GM04504 (cell line): ENCODE measurements around the gene PRKN.

Source experiments
- DNase-seq: peaks from one replicate; pipeline ENCODE4 v3.0.0-alpha.2; 2012; ENCODE audit warnings: low read depth

Gene PRKN

DNA sequence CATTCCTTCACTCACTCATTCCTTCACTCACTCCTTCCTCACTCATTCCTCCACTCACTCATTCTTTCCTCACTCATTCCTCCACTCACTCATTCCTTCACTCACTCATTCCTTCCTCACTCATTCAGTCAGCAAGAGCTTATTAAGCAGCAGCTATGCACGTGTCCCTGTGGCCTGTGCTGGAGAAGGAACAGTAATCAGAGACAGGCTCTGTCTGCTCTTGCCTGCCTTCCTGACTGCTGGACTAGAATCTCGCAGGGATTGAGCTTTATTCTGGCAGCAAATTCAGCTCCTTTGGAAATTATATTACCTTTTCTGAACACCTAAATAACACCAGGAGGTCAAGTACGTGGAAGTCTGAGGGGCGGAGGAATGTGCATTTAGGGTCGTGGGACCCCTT, 1314.8 kb downstream of the PRKN start:
- DNase-seq: no peak

DNA sequence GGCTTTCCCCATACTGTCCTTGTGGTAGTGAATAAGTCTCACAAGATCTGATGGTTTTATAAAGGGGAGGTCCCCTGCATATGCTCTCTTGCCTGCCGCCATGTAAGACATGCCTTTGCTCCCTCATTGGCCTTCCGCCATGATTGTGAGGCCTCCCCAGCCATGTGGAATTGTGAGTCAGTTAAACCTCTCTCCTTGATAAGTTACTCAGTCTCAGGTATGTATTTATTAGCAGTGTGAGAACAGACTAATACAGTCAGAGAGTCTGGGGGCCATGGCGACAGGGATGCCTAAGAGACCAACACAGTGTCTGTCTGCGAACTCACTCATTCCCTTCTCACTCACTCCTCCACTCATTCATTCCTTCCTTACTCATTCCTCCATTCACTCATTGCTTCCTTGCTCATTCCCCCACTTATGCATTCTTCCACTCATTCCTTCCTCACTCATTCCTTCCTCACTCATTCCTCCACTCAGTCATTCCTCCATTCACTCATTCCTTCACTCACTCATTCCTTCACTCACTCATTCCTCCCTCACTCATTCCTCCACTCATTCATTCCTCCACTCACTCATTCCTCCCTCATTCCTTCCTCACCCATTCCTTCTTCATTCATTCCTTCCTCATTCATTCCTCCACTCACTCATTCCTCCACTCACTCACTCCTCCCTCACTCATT, 1316.2 kb downstream of the PRKN start:
- DNase-seq: no peak

DNA sequence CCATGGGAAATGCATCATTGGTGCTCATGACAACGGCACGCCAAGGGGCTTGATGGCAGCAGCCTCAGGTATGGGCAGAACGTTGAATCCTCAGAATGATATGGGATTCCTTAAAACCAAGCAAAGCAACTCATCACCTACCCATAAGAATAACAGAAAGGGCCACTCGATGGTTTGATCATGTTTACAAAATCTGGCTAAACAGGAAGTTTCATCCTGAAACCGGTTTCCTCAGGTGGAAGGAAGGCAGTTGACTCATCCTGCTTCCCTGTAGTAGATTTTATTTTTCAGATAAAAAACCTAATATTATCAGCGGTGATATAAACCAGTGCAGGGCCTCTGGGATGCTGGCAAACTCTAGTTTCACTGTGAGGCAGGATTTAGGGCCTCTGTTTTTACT, 1316.8 kb downstream of the PRKN start:
- DNase-seq: no peak

DNA sequence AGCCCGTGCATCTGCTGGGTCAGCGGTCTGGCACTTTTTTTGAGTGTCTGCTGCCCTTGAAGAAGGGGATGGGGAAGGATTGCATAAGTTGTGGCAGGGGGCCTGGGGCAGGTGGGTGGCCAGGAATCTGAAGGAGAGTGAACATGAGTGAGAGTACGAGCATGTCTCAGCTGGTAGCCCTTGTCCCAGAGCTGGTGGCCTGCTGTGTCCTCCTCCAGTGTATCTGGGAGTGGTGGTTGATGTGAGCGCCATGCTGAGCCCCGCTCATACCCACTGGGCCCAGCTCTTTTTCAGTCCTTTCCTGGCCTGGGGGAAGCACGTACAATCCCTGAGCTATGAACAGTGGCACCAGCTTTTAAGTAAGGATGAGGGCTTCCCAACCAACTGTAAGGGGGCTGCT, 1317.5 kb downstream of the PRKN start:
- DNase-seq: no peak

DNA sequence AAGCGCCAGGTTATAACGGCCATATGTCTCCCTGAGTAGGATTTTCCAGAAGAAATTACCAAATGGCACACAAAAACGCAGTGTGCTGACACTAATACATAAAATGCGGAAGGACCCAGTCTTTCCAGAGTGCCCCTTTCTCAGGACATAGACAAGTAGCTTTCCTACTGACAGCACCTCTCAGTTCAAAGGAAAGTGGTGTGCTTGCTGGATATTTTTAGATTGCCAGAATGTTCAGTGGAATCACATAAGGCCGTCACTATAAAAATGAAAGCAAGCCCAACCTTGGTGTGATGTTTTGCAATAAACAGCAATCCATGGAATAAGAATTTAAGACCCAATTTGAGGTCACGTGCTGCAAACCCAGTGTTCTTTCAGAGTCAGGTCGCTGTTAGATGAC, 1318.2 kb downstream of the PRKN start:
- no peak for DNase-seq

DNA sequence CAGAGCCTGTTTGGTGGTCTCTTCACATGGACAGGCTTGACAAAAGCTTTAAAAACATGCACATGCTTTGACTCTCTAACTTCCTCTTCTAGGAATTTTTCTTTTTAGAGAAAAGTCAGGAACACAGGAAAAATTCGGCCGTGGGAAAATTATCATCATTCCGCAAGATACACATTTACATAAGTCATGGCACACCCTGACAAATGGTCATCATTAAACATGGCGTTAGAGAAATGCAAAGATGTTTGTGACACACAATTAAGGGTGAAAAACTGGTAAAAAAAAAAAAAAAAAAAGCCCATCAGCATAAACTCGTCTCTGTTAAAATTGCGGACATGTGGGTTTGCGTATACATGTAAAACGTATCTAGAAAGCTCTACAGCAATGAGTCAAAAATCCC, 1319.5 kb downstream of the PRKN start:
- DNase-seq: no peak

DNA sequence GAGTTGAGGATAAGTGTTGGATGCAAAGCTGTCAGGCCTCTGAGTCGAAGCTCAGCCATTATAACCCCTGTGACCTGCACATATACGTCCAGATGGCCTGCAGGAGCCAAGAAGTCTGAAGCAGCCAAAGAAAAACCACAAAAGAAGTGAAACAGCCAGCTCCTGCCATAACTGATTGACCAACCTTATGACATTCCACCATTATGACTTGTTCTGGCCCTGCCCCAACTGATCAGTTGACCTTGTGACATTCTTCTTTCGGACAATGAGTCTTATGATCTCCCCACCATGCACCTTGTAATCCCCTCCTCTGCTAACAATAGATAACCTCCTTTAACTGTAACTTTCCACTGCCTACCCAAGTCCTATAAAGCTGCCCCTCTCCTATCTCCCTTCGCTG, 1320.0 kb downstream of the PRKN start:
- peak; percentile 53 for DNase-seq

DNA sequence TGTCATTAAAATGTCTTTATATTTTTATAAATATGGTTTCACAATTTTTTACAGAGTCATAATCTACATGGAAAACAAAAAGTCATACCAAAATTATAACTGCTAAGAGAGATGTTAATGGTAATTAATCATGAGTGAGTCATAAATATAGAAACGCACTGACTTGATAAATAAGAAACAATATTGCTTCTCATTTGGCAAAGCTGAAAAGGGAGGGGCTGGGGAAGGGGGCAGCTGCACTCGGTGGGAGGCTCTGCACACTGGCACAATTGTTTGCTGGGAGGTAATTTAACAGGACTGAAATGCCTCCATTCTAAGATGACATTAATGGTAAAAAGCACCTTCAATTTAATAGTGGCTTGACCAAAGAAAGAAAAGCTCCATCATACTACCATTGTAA, 1320.5 kb downstream of the PRKN start:
- no peak for DNase-seq

DNA sequence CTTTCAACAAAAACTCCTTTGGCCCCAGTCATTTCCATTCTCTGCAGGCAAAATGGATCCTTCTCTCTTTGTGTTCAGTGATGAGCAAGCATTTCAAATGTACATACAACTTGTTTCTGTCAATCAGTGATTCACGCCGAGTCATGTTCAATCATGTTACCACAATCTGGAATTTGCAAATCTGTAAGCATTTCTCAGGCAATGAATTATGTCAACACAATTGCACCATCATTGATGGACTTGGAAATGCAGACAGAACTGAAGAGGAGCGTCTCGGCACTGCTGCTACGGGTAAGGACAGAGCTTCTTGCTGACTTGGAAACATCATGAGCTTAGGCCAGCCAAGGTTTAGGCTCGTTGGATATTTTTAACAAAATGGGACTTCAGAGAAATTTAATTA, 1320.9 kb downstream of the PRKN start:
- DNase-seq: peak; percentile 76

DNA sequence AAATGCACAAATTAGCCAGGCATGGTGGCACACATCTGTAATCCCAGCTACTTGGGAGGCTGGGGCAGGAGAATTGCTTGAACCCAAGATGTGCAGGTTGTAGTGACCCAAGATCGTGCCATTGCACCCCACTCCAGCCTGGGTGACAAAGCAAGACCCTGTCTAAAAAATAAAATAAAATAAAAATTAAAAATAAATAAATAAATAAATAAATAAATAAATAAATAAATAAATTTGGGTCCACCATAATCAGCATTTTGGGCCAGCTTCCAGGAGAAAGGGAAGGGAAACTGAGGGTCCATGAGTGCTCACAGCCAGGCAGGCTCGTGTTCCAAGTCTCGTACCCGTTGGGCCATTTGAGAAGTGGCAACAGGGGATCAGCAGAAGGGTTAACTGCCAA, 1322.1 kb downstream of the PRKN start:
- DNase-seq: no peak

DNA sequence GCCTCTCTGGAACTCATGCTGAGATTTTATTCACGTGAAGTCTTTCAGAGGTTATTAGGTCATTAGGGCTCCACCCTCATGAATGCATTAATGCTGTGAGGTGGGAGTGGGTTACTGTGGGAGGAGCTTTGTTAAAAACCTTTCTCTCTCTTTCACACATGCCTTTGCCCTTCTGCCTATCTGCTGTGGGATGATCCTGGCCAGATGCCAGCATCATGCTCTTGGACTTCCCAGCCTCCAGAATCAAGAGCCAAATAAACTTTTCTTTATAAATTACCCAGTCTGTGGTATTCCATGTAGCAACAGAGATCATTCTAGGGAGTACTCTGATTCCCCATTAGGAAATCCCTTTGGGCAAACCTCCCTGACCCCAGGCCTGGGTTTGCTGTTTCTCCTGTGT, 1323.8 kb downstream of the PRKN start:
- DNase-seq: no peak

DNA sequence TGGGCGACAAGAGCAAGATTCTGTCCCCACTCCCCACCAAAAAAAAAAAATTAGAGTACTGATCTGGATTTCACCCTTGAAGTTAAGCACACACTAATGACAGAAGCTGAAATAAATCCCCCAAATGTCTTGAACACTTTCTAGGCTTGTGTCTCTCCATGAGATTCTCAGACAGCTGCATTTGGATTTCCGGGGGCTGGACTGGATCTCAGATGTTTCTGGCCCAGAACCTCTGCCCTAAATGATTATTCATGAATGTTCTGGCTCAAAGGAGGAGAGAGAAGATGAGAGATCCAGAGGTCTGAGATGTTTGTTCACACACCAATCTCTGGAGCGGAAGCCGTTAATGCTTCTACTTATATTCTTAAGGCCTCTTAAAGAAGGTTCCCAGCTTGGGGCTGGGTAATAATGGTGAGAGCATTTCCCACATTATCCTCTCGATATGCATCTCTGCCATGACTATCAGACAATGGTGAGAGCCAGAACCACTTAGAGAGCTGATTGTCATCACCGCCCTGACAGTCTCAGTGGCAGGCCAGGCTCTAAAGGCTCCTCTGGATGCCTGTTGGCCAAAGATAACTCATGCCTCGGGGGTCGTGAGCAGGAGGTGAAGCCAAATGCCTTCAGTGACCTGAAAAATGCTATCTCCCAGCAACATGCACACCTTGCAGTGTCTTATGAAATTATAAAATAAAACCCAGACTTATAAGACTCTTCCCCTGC, 1325.8 kb downstream of the PRKN start:
- DNase-seq: no peak

DNA sequence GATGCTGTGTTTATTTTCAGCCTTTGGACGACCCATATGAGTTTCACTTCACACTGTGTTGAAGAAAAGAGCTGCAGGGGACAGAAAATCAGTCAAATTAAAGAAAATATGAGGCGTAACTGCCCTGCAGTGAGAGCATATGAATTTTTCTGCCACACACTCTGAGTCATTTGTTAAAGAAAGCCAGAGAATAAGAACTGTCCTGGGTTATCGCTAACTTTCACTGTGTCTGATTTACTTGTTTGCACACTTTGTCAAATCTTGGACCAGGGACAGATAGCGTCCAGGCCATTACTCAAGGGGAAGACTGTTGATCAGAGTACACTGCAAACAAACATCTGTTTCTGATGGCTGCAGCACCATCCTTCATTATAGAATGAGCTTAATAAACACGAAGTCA, 1326.9 kb downstream of the PRKN start:
- DNase-seq: no peak

DNA sequence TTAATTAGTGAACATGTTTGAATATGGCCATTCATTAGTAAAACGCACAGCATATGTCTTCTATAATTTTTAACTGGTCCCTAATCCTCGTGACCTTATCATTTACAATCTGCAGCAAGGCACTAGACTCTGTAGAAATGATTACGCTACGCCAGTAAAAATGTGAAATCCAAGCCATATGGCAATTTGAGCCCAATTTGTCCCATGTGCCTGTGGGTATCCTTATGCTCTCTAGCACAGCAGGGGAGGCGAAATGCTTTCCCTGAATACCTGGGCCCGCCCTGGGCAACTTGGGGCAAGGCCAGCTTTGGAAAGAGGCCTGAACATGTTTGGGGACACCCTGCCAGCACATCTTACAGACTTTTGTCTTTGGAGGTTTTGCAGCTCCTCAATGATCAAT, 1331.0 kb downstream of the PRKN start:
- no peak for DNase-seq

DNA sequence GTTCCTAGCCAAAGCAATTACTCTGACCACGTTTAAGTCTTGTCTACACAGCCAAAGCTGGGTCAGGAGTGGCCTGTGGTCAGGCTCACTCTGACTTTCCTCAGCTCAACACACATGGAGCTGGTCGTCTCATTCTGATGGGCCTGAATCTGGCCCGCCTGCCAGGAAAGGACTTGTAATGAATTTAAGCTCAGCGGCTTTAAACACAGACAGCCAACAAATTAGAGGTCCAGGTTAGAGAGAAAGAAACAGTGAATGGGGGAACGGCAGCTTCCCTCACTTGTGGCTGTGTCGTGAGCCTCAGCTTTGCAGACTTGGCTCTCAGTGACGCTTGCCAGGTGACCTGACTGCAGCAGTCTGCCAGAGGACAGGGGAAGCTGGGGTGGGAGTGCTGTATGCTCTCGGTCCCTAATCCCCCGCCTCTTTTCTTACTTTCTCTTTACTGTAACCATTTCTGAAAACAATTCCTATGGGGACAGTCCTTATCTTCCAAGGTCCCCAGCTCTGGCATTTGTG, 1331.8 kb downstream of the PRKN start:
- DNase-seq: no peak

DNA sequence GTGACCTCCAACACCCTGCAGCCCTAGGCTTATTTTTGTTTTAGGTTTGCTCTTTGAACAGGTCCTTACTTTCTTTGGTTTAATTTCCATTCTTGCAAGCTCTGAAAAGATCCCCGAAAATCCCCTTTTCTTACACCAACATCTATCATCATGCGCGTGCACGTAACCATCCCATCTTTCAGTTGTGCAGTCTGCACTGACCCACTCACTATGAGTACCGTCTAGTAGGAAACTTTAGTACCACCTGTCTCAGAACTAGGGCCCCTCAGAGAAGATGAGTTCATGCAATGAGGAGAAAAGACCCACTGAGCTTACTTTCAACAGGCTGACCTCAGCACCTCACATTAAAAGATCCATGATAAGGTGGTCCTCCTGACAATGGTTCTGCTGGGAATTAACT, 1333.1 kb downstream of the PRKN start:
- DNase-seq: no peak

DNA sequence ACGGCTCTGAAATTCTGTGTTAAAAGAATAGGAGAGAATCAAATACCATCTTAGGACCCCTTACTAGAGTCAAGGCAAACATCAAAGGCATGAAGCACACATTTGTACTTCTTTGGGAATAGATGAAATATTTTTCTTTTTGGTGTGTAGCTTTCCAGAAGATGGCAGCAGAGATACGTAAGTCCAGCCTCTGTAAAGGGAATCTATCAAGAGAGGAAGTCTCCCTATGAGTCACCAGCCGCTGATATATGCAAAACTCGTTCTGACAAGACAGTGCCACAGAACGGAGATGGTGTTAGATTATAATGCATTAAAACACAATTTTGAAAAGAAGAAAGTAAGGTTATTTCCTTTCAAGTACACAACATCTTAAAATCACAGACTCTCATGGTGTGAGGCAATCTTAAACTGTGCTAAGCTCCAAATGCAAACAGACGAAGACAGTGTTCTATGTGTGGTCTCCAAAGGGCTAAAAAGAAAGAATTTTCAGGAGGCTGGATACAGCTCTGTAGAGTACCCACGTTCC, 1333.7 kb downstream of the PRKN start:
- peak; percentile 64 for DNase-seq

DNA sequence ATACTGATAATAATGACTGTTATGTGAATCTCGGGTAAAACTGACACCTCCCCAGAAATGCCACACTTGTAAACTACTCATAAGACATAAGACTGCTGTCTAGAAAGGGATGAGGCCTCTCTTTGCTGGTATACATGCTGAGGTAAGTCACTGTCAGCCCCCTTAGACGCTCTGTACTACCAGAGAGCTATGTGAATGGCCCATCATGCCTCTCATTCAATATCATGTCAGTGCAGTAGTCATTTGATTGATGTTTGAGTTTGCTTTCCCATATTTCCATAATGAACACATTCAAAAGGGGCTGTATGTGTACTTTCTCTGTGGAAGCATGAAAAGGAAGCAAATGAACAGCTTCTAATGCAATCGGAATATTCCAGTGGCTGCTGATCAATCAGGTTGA, 1334.3 kb downstream of the PRKN start:
- no peak for DNase-seq

DNA sequence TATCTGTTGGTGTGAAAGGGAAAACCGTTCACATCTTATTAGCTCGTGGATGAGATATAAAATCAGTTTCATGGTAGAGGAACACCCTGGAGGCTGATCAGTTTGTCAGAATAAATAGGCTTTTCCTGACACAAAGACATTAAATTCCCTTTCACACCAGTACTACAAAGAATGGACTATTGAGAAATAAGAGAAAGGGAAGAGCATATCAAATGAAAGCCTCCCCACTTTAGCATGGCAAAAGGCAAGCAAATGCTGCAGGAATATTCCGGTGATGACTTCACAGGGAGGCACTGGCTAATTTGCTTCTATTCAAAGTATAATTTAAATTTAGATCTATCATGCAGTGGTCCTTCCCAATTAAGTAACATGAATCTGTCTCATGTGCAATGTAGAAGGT, 1337.8 kb downstream of the PRKN start:
- DNase-seq: no peak

DNA sequence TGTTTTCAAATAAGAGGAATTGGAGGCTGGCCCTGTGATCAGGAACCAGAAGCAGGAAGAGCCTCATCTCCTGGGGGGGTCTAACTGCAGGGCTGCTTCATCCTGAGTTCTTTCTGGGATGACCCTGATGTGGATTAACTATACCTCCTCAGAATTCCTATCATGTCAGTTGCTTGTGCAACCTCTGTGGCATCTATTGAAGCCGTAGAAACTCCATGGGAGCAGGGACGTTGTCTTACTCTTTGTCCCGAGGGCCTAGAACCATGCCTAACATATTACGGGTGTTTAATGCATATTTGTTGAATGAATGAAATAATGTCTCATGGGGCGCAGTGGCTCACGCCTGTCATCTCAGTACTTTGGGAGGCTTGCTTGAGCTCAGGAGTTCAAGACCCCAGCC, 1343.6 kb downstream of the PRKN start:
- DNase-seq: no peak

DNA sequence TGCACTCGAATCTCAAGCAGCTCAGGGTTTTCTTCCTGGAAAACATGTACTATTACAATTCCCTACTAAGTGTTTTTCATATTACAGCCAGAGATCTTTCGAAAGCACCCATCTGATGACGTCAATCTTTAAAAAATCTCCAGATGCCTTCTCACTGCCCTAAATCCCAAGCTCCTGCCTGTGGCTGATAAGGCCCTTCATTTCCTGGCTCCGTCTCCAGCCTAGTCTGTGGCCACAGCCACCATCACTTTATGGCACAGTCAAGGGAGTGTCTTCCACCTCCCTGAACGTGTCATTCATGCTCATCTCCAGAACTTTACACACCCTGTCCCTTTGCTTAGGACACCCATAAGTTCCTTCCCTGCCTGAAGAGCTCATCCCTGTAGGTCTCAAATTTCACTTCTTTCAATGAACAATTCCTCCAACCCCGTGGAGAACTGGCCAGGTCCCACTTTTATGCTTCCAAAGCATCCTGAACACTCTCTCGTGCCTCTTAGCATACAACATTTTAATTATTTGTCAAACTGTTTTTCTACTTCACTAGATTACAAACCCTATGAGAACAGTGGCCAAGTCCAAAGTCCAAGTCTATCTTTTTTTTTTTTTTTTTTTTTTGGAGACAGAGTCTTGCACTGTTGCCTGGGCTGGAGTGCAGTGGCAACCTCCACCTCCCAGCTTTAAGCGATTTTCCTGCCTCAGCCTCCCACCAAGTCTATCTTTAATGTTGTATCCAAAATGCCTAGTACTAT, 1347.6 kb downstream of the PRKN start:
- no peak for DNase-seq

DNA sequence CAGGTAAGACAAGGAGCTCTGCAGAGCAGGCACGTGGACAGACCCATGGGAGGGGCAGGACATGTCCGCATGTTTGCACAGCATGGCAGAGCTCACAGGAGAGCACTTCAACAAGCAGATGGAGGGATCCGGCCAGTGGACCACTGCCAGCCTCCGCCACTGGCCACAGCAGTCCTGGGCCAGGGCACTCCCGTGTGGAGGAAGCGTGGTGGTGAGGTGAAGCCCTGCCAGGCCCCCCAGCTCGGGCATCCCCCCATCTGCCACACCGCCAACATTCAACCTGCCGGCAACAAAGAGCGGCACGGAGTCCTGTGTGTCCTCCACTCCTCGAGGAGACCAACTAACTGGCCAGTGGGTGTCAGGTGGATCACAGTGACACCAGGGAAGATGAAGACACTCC, 1349.5 kb downstream of the PRKN start:
- DNase-seq: no peak

DNA sequence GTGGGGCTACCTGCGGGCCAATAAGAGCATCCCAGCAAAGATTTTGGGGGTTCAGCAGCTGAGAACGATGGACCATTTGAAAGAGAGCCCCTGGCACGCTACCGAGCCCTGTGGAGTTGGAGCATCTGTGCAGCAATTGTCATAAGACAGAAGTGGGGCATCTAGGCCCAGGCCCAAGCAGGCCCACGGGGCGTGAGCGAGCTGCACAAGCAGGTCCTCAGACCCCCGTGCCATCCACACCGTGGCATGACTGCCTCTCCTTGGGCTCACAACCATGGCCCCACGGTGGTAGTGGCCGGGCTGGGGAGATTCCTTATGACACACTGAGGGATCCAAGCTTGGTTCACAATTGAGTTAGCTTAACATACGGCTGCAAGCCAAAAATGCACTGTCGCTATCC, 1350.5 kb downstream of the PRKN start:
- no peak for DNase-seq
